HepG2 (cell line): ENCODE results near the gene SHISAL1. TPM values are rescaled to one million over a fixed set of nuclear protein-coding genes. Genes with fewer than 3 reads are reported as not detected.

Experiments
- CBX2 ChIP-seq, 2 experiments: fragments of 200-600 bp in 1 of 2; sonication (generic); formaldehyde crosslinking in 1 of 2; IDR thresholded peaks; 2 replicates each; pipeline versions ENCODE4 v1.7.0 to v1.8.1; 2018 to 2022; ENCODE audit warnings: low read depth in 2 of 2, low read length in 1 of 2, mild to moderate bottlenecking in 1 of 2, missing genetic modification reagents in 1 of 2
- DDIT3 ChIP-seq: sonication (generic); formaldehyde crosslinking; IDR thresholded peaks from 2 replicates; pipeline ENCODE4 v1.4.0; 2020; ENCODE audit warnings: mild to moderate bottlenecking, missing genetic modification reagents
- NFE2L1 ChIP-seq: sonication (generic); formaldehyde crosslinking; IDR thresholded peaks from 2 replicates; pipeline ENCODE4 v1.4.0; 2020; ENCODE audit warnings: missing genetic modification reagents, mild to moderate bottlenecking, borderline replicate concordance
- RXRB ChIP-seq: IDR thresholded peaks from 2 replicates; pipeline ENCODE4 v1.6.1; 2016; ENCODE audit warnings: borderline replicate concordance, missing genetic modification reagents, missing compliant biosample characterization
- ZMAT5 ChIP-seq: sonication (generic); formaldehyde crosslinking; IDR thresholded peaks from 2 replicates; pipeline ENCODE4 v1.5.0; 2020; ENCODE audit warnings: mild to moderate bottlenecking, low read depth, missing genetic modification reagents, borderline replicate concordance
- ZNF331 ChIP-seq: sonication (generic); formaldehyde crosslinking; IDR thresholded peaks from 2 replicates; pipeline ENCODE4 v1.4.0; 2020; ENCODE audit warnings: missing genetic modification reagents
- ZNF382 ChIP-seq: sonication (generic); formaldehyde crosslinking; IDR thresholded peaks from 2 replicates; pipeline ENCODE4 v1.5.0; 2020; ENCODE audit warnings: missing genetic modification reagents, mild to moderate bottlenecking, borderline replicate concordance
- ZNF407 ChIP-seq: sonication (generic); formaldehyde crosslinking; IDR thresholded peaks from one replicate; pipeline ENCODE4 v1.5.1; 2020; ENCODE audit warnings: mild to moderate bottlenecking, missing genetic modification reagents; ENCODE audit errors: not compliant biosample characterization
- ZNF576 ChIP-seq: sonication (generic); formaldehyde crosslinking; IDR thresholded peaks from 2 replicates; pipeline ENCODE4 v1.4.0; 2020; ENCODE audit warnings: mild to moderate bottlenecking, missing genetic modification reagents
- ZNF775 ChIP-seq: sonication (generic); formaldehyde crosslinking; IDR thresholded peaks from 2 replicates; pipeline ENCODE4 v1.4.0; 2020; ENCODE audit warnings: missing genetic modification reagents, mild to moderate bottlenecking, moderate library complexity, borderline replicate concordance
- polyA plus RNA-seq, 8 experiments: library from polyadenylated mRNA; depleted of rRNA in 3 of 8; stranded (reverse) in 7 of 8; unstranded in 1 of 8; fragments of >200 nt; fragmentation: Illumina TruSeq in 4 of 8; extraction: Trizol in 4 of 8; gene quantifications; 2 replicates each; pipeline versions ENCODE4 v1.2.1 to v1.2.3, GENCODE V29; 2011 to 2016; ENCODE audit warnings: low read depth in 4 of 8, missing spikeins in 1 of 8, mixed read lengths in 1 of 8; ENCODE audit not compliant: insufficient read depth in 1 of 8
- total RNA-seq, 5 experiments: library from RNA; depleted of rRNA; stranded (reverse); fragments of >200 nt; fragmentation: Illumina TruSeq; extraction: Trizol; gene quantifications; 2 replicates each; pipeline ENCODE4 v1.2.3, GENCODE V29; 2016; ENCODE audit warnings: low read depth in 1 of 5

Gene SHISAL1
- total and polyA plus RNA-seq, 2 of the 13 experiments (the other 11 are each of a cell fraction or from before 2014, with no cell fraction given) = not detected

GRCh38 chr22:44349594-44349993, 36.8 kb upstream of the SHISAL1 start (continued):
- TF ChIP-seq ZNF407 (no peak), ZNF331 (no peak), DDIT3 (CRISPR knock-in tag) (no peak), RXRB (CRISPR knock-in tag) (no peak), ZNF775 (no peak), ZMAT5 (no peak), ZNF576 (no peak), ZNF382 (CRISPR knock-in tag) (no peak), CBX2 (IDR thresholded peaks at IDR 0.05; ENCODE audit: low read depth, low read length) (no peak), CBX2 (CRISPR knock-in tag; IDR thresholded peaks at IDR 0.05; ENCODE audit: low read depth) (no peak), NFE2L1 (no peak)
